Inferior parietal cortex (tissue), 1 donor: ENCODE data around the gene C22orf31.

Experiments used
- DNase-seq: peaks from one replicate; pipeline ENCODE4 v3.0.0-alpha.2; 2016; ENCODE audit errors: extremely low spot score

C22orf31 gene

GRCh38 chr22:29081517-29082236 is 20.0 kb upstream of the C22orf31 start:
- DNase-seq, result no peak

GRCh38 chr22:29080106-29080975 is 18.7 kb upstream of the C22orf31 start:
- DNase-seq, result no peak

- no peak for DNase-seq
Measured at GRCh38 chr22:29079218-29079901, 17.7 kb upstream of the C22orf31 start.

- DNase-seq, result no peak
Measured at GRCh38 chr22:29078869-29079207, 17.2 kb upstream of the C22orf31 start.

- no peak for DNase-seq
Measured at GRCh38 chr22:29078036-29078868, 16.6 kb upstream of the C22orf31 start.

GRCh38 chr22:29074276-29074772 is 12.7 kb upstream of the C22orf31 start:
- no peak for DNase-seq

GRCh38 chr22:29073618-29074275 is 12.1 kb upstream of the C22orf31 start:
- no peak for DNase-seq

- DNase-seq, result no peak
Measured at GRCh38 chr22:29072979-29073617, 11.5 kb upstream of the C22orf31 start, which contains the start of gene KREMEN1. Gene KREMEN1, plus strand, starts transcription at chr22:29073035. Its CDS starts 96 bp downstream, at chr22:29073131.

GRCh38 chr22:29072193-29072978 is 10.8 kb upstream of the C22orf31 start:
- peak; percentile 56 for DNase-seq

GRCh38 chr22:29071261-29072045 is 9.8 kb upstream of the C22orf31 start:
- no peak for DNase-seq

GRCh38 chr22:29070490-29070889 is 8.9 kb upstream of the C22orf31 start:
- DNase-seq, result no peak

GRCh38 chr22:29069463-29069862 is 7.8 kb upstream of the C22orf31 start:
- DNase-seq, result no peak

- DNase-seq, result no peak
Measured at GRCh38 chr22:29065468-29066190, 4.0 kb upstream of the C22orf31 start.

- no peak for DNase-seq
Measured at GRCh38 chr22:29062286-29062821, 723 bp upstream of the C22orf31 start.

GRCh38 chr22:29060931-29061330 is 700 bp downstream of the C22orf31 start:
- no peak for DNase-seq

- no peak for DNase-seq
Measured at GRCh38 chr22:29060251-29060869, 1.3 kb downstream of the C22orf31 start.

- DNase-seq, result no peak
Measured at GRCh38 chr22:29056472-29056871, 5.2 kb downstream of the C22orf31 start.
